Activated CD4-positive, alpha-beta T cell treated with anti-CD3 and anti-CD28 coated beads, Interleukin-2, Interleukin-6, amounts not matched to agents 100 ng/mL and 50 ng/mL, durations not matched to agents 16 hours and 8 hours (primary cell): ENCODE measurements around the gene STARD3.
A peak's percentile ranks its signal among the peaks of the same experiment; 100 is the strongest.

Experiments
- DNase-seq: peaks from one replicate; pipeline ENCODE4 v3.0.0-alpha.2; 2020

STARD3 gene

GRCh38 chr17:39661744-39662541, 25.0 kb downstream of the STARD3 start:
- no peak for DNase-seq

- DNase-seq, result no peak
Observed at GRCh38 chr17:39662551-39663339, 25.8 kb downstream of the STARD3 start.

DNA sequence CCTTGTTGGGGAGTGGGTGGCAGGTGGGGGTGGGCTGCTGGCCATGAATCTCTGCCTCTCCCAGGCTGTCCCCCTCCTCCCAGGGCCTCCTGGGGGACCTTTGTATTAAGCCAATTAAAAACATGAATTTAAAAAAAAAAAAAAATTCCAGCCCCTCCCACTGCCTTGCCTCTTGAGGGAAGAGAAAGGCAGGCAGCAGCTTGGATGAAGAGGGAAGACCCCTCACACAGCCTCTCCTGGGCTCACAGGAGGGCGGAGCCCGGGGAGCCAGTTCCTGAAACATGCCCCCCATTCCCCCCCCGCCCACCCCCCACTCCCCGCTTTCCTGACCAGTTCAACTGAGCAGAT, 26.4 kb downstream of the STARD3 start:
- DNase-seq, result no peak

GRCh38 chr17:39663688-39664580, 27.0 kb downstream of the STARD3 start:
- no peak for DNase-seq

- no peak for DNase-seq
Observed at GRCh38 chr17:39664581-39665561, 27.9 kb downstream of the STARD3 start, which contains the start of gene TCAP. Gene TCAP (plus strand): TSS chr17:39665349. CDS start chr17:39665360, 11 bp downstream.

- no peak for DNase-seq
Observed at GRCh38 chr17:39665642-39666224, 28.8 kb downstream of the STARD3 start.

- DNase-seq, result no peak
Observed at GRCh38 chr17:39666231-39666600, 29.3 kb downstream of the STARD3 start.

- no peak for DNase-seq
Observed at GRCh38 chr17:39666601-39667261, 29.8 kb downstream of the STARD3 start.

DNA sequence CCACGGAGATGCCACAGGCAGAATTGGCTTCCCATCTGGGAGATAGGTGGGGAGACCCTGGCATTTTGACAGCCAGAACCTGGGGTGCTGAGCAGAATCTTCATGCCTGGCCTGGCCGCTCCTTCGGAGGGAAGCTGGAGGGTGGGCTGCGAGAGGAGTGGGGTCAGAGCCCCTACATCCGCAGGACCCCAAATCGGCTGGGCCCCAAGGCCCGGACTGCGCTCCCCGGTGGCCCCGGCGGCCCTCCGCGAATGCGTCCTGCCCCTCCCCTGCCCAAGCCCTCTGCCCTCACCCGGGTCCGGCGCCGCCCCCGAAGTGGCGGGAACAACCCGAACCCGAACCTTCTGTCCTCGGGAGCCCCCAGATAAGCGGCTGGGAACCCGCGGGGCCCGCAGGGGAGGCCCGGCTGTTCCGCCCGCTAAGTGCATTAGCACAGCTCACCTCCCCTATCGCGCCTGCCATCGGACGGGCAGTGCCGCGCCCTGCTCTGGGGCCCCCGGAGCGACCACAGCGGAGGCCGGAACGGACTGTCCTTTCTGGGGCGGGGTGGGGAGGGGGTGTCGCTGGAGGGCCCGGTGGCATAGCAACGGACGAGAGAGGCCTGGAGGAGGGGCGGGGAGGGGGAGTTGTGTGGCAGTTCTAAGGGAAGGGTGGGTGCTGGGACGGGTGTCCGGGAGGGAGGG, 30.5 kb downstream of the STARD3 start:
- DNase-seq, result no peak

DNA sequence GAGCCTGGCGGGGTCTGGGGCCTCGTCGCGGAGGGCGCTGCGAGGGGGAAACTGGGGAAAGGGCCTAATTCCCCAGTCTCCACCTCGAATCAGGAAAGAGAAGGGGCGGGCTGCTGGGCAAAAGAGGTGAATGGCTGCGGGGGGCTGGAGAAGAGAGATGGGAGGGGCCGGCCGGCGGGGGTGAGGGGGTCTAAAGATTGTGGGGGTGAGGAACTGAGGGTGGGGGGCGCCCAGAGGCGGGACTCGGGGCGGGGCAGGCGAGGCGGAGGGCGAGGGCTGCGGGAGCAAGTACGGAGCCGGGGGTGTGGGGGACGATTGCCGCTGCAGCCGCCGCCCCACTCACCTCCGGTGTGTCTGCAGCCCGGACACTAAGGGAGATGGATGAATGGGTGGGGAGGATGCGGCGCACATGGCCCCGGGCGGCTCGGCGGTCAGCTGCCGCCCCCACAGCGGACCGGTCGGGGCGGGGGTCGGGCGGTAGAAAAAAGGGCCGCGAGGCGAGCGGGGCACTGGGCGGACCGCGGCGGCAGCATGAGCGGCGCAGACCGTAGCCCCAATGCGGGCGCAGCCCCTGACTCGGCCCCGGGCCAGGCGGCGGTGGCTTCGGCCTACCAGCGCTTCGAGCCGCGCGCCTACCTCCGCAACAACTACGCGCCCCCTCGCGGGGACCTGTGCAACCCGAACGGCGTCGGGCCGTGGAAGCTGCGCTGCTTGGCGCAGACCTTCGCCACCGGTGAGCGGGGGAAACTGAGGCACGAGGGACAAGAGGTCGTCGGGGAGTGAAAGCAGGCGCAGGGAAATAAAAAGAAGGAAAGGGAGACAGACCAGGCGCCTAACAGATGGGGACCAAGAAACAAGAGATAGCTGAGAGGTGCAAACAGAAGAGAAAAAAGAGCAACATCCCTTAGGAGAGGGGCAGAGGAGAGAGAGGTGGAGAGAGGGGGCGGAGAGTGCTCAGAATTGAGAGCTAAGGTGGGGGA, 31.3 kb downstream of the STARD3 start, which contains the start of gene PNMT:
Gene PNMT (plus strand): TSS at position 509 of the 980 bp plus-strand sequence. CDS start 23 bp downstream, at position 532.
- DNase-seq, result peak; percentile 76

DNA sequence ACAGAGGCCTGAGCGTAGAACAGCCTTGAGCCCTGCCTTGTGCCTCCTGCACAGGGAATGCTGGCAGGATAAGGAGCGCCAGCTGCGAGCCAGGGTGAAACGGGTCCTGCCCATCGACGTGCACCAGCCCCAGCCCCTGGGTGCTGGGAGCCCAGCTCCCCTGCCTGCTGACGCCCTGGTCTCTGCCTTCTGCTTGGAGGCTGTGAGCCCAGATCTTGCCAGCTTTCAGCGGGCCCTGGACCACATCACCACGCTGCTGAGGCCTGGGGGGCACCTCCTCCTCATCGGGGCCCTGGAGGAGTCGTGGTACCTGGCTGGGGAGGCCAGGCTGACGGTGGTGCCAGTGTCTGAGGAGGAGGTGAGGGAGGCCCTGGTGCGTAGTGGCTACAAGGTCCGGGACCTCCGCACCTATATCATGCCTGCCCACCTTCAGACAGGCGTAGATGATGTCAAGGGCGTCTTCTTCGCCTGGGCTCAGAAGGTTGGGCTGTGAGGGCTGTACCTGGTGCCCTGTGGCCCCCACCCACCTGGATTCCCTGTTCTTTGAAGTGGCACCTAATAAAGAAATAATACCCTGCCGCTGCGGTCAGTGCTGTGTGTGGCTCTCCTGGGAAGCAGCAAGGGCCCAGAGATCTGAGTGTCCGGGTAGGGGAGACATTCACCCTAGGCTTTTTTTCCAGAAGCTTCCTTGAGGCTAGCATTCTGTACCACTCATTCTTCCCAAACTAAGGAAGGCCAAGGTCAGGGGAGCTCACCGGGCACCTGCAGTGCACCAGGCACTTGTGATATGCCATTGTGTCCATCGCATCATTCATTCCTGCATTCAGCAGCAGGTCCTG, 33.2 kb downstream of the STARD3 start:
- no peak for DNase-seq

DNA sequence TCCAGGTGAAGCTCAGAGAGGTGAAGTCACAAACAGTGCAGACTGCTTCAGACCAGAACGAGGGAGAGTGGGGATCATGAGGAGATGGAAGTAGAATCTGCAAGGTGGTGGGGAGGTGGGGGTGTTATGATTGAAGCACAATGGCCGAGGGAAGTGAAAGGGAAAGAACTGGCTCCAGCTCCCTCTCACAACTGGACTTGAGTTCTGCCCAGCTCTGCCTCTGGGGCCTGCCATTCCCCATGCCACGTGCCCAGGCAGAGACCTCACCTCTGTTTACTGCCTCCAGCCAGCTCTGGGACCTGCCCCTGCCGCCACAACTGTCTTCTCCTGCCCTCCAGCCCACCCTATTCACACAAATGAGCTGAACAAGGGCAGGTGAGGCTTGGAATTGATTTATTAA, 33.8 kb downstream of the STARD3 start:
- DNase-seq, result no peak

GRCh38 chr17:39671651-39672521, 34.9 kb downstream of the STARD3 start:
- no peak for DNase-seq

DNA sequence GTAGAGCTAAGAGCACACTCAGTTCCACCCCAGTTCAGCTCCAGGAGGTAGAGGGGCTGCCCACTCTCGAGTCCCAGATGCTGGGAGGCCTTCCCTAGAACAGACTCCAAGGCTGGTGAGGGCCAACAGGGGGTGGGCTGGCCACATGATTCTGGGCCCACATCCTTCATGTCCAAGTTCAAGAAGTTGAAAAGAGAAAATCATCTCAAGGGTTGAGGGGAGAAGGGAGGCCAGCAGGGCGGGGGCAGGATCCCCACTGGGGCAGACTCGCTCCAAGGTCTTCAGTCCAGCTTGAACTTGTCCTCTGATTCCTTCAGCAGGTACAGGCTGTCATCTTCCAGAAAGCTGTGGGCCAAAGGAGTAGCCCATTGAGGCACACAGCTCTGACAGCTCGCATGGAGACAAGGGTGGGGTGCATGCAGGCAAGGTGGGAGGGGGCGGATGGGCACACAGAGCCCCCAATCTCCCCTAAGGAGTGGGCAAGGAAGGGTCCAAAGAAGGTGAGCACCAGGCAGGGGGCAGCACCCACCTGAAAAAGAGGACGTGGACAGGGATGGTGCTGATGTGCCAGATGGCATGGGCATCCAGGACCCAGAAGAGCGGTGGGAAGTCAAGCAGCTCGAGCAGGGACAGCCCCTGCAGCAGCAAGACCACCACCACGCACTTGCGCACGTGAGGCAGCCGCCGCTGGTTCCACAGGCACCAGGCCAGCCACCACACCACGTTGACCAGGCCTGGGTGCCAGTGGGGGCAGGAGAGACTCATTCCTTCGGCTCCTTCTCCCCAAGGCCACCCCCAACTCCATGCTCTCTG, 35.8 kb downstream of the STARD3 start:
- no peak for DNase-seq

GRCh38 chr17:39673335-39674081, 36.6 kb downstream of the STARD3 start:
- no peak for DNase-seq
